Caki2 (cell line): ENCODE results near the gene SERINC2. TPM values are rescaled to one million over a fixed set of nuclear protein-coding genes. Genes with fewer than 3 reads are reported as not detected.

Experiments
- DNase-seq: peaks from one replicate; pipeline ENCODE4 v3.0.0-alpha.2; 2015; ENCODE audit warnings: low read depth
- in situ Hi-C: cut with HindIII; loops from 2 replicates; pipeline ENCODE4 v1.10.0; 2016; ENCODE audit warnings: low sequenced_read_pairs, low pct_unique_long_range_greater_than_20kb, mixed read lengths
- total RNA-seq: library from RNA; depleted of rRNA; stranded (reverse); fragments of >200 nt; shearing (Covaris generic); gene quantifications from 2 replicates; pipeline ENCODE4 v1.2.3, GENCODE V29; 2014; ENCODE audit warnings: low replicate concordance

Gene SERINC2
- total RNA-seq, 1 experiment from 2014 or later = 7.1 TPM

- DNase-seq = no peak
- in situ Hi-C loops = no loop called here
Observed at GRCh38 chr1:31408788-31409318, 4.2 kb upstream of the SERINC2 start.

GRCh38 chr1:31409946-31410858 lies 2.8 kb upstream of the SERINC2 start:
- no peak for DNase-seq
- in situ Hi-C loops = no loop called here

DNA sequence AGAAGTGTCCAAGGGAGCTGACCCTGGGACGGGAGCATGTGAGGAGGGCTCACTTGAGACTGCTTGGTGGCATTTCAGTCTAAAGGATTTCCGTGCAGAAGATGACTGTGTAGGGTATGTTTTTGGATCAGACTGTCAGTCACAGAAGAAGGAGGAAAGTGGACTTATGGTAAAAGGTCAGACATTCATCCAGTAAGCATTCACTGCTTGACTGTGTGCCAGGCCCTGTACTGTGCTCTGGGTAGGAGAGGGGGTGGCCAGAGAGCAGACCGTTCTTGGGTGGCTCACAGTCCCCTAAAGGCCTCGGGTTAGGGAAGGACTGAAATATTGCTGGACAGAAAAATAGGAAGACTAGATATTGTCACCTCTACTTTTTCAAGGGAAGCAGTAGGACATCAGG lies 2.1 kb upstream of the SERINC2 start:
- no peak for DNase-seq
- in situ Hi-C loops = no loop called here

DNA sequence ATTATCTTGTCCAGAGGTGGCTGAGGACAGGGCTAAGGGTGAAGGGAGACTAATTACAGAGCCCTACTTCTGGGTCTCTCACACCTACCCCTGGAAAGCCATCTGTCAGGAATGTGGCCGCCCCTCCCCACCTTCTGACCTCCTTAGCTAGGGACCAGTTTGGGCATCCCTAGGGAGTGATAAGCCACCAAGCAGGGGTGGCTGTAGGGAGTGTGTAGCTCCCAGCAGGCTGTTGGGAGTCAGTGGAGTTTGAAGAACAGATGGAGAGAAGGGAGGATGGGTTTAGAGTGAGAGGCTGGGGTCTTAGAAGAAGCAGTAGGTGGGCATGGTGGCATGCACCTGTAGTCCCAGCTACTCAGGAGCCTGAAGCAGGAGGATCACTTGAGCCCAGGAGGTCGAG lies 808 bp upstream of the SERINC2 start:
- no peak for DNase-seq
- in situ Hi-C loops = no loop called here

GRCh38 chr1:31413405-31414001 lies 490 bp downstream of the SERINC2 start:
- peak; percentile 57 for DNase-seq
- in situ Hi-C loops = no loop called here

DNA sequence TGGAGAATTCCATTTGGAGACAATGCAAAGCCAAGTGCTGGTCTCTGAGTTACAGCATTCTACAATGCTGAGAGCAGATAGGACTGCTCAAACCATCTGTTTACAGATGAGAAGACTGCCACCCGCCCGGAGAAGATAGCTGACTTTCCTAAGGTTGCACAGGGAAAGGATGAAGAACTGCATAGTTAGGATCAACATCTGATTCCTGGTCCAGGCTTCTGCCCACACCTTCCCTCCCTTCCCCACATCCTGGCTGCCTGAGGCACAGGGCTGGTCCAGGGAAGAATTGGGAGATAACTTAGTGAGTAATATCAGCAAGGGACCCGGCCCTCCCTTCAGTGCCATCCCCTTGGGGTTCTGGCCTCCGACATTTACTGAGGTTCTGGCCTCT lies 2.0 kb downstream of the SERINC2 start:
- no peak for DNase-seq
- in situ Hi-C loops = no loop called here

DNA sequence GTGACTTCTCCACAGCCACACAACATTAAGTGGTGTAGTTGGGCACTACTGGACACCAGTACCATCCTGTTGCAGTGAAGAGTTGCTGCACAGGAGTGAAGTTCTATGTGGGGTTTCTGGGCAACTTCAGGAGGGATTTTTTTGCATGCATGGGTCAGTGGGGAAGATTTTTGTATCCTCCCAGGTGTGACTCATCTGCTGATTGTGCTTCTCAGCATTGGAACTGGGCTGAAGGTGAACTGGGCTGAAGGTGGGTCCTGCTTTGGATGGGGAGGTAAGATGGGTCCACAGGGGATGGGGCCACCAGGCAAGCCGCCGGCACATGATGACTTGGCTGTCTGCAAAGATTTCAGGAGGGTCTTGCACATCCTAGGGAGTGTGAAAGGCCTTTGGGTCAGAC lies 2.6 kb downstream of the SERINC2 start:
- in situ Hi-C loops = no loop called here

GRCh38 chr1:31416101-31416736 lies 3.2 kb downstream of the SERINC2 start:
- in situ Hi-C loops = no loop called here

More for the DNA sequence above, 2.6 kb downstream of the SERINC2 start:
- DNase-seq = no peak

DNA sequence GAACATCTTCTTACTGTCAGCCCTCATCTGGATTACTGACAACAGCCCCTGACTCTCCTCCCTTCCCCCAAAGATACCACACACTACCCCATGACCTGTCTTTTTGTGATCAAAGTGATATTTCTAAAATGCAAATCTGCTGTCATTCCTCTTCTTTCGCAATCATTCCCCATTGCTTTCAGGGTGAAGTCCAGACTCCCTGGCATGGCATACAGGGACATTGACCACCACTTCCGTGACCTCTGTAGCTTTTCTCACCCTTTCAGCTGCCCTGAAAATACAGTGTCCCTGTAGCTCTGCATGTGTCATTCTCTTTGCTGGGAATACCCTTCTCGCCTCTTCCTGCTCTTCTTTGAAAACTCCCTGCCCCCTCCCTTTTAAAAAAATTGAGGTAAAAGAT lies 4.1 kb downstream of the SERINC2 start:
- no peak for DNase-seq
- in situ Hi-C loops = no loop called here

More at GRCh38 chr1:31416101-31416736, 3.2 kb downstream of the SERINC2 start:
- no peak for DNase-seq

DNA sequence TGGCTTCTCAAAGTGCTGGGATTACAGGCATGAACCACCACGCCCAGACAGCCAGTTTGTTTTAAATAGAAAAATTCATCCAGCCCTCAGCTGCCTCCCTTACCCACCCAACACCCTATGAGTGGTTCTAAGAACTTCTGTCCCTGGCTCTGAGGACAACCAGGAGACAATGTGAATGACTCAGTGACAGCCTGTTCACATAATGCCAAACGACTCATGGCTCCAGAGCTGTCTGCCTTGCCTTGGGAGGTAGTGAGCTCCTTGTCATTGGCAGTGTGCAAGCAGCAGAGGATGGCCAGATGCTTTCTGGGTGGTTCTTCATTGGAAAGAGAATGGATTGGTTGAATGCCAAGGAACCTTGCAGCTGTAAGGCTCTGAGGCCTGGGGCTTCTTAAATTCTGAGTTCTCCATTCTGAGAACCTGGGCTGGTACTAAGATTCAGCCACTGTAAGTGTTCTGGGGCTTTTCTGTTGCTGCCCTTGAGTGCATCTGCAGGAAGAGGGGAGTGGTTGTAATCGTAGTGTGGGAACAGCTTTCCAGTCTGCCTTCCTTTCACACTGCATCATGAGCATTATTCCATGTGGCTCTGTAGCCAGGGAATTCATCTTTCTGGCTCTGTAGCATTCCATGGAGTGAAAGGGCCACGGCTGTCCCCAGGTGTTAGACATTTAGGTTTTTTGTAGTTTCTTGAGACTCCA lies 5.8 kb downstream of the SERINC2 start:
- in situ Hi-C loops = no loop called here
- DNase-seq = no peak

GRCh38 chr1:31420716-31421115 lies 7.7 kb downstream of the SERINC2 start:
- no peak for DNase-seq
- in situ Hi-C loops = no loop called here

DNA sequence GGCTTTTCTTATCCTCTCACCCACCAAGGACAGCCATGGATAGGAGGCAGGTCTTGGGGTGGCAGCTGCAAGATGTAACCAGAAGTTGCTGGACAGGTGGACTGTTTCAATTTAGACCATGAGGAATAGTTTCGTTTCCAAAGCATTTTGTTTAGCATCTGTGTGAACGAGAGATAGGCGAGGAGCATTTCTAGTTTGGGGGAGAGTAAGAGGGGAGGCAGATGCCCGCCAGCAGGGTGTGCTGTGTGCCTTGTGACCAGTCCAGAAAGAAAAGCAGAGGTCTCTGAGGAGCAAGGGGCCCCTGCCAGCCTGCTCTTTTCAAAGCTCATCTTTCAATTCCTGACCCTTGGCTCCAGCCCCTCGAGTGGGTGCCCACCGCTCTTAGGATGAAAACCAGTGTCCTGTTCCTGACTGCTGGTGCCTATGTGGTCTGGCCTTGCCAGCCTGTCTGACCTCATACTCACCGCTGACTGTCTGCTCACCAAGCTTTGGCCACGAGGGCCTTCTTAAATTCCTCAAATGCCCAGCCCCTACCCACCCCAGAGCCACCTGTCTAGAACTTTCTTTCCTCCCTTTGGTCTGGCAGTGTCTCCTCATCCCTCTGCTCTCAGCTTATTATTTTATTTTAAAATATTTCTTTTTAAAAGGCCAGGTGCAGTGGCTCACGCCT lies 8.5 kb downstream of the SERINC2 start:
- DNase-seq = no peak

GRCh38 chr1:31422505-31423319 lies 9.7 kb downstream of the SERINC2 start:
- in situ Hi-C loops = no loop called here

More for the DNA sequence above, 8.5 kb downstream of the SERINC2 start:
- in situ Hi-C loops = no loop called here

DNA sequence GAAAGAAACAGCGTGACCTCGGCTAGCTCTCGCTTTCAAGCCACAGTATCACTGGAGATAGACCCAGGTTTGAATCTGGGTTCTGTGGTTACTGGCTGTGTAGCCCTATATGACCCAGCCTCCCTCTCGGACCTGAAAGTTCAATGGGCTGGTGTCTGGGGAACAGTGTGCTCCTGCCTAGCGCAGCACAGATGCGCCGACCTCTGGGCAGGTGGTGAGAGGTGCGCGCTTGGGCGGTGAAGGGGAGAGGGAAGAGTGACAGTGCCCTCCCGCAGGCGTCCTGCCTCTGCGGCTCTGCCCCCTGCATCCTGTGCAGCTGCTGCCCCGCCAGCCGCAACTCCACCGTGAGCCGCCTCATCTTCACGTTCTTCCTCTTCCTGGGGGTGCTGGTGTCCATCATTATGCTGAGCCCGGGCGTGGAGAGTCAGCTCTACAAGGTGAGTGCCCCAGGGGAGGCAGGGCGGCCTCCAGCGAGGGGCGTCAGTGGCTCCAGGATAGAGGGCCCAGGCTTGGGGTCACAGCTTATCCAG lies 10.5 kb downstream of the SERINC2 start:
- peak; percentile 30 for DNase-seq
- in situ Hi-C loops = no loop called here

More at GRCh38 chr1:31422505-31423319, 9.7 kb downstream of the SERINC2 start:
- DNase-seq = peak; percentile 91

- no peak for DNase-seq
- in situ Hi-C loops = no loop called here
Observed at GRCh38 chr1:31424568-31424967, 11.6 kb downstream of the SERINC2 start.

DNA sequence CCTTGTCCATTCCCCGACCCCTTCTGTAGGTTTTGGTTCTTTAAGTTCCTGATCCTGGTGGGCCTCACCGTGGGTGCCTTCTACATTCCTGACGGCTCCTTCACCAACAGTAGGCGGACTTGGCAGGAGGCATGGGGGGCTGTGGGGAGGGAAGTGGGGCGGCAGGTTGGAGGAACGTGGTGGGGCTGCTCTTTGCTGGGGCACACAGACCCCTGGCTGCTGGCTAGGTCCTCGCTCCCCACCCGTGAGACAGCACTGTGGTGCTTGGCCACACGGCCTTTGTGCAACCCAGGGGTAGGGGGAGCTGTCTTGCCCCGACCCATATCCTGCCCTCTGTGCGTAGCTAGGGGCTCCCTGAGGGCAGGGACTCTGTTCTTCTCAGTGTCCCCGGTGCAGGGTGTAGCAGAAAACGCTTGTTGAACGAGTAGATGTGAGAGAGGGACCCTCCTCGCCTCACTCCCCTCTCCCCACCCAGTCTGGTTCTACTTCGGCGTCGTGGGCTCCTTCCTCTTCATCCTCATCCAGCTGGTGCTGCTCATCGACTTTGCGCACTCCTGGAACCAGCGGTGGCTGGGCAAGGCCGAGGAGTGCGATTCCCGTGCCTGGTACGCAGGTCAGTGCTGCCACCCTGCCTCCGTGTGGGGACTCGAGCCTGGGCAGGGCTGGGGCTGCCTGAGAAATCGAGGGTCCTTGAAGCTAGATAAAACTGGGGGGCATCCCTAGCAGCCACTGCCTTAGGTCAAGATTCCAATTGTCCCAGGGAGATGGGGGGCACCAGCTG lies 12.5 kb downstream of the SERINC2 start:
- no peak for DNase-seq
- in situ Hi-C loops = no loop called here
